LHCN-M2 (cell line): ENCODE data around the gene R3HDM4. TPM values are rescaled to one million over a fixed set of nuclear protein-coding genes. Genes with fewer than 3 reads are reported as not detected.
"Not testable (repeated sequence)": the region's sequence is repeated elsewhere in the genome, so short reads cannot be mapped to it uniquely, and the experiment has no call there.

ENCODE experiments used
- DNase-seq: peaks from one replicate; pipeline ENCODE4 v3.0.0-alpha.2; 2012; ENCODE audit warnings: low read depth
- total RNA-seq: library from RNA; depleted of rRNA; stranded (reverse); fragments of >200 nt; gene quantifications from 2 replicates; pipeline ENCODE4 v1.2.3, GENCODE V29; 2014

Gene R3HDM4
- total RNA-seq, 1 experiment from 2014 or later: 42.7 TPM

DNA sequence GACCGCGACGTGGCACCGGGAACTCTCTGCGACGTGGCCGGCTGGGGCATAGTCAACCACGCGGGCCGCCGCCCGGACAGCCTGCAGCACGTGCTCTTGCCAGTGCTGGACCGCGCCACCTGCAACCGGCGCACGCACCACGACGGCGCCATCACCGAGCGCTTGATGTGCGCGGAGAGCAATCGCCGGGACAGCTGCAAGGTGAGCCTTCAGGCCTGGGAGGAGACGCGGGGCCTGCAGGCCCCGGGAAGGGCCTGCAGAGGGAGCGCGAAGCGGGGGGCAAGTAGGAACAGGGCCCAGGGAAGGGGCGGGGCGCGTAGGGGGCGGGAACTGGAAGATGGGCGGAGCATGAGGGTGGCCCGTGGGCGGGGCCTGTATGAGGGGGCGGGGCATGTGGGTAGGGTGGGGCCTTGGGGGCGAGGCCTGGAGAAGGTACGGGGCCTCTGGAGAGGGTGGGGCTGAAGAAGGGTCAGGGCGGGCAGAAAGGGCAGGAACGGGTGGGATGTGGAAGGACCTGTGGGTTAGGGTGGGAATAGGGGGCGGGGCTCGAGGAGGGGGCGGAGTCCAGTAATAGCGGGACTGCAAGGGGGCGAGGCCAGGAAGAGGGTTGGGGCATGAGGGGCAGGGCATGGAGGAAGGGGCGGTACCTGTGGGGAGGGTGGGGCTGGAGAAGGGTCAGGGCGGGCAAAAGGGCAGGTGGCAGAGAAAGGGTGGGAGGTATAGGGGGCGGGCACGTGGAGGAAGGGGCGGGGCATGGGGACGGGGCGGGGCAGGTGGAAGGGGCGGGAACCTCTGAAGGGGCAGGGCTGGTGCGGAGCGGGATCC, 51.1 kb downstream of the R3HDM4 start:
- DNase-seq: no peak

DNA sequence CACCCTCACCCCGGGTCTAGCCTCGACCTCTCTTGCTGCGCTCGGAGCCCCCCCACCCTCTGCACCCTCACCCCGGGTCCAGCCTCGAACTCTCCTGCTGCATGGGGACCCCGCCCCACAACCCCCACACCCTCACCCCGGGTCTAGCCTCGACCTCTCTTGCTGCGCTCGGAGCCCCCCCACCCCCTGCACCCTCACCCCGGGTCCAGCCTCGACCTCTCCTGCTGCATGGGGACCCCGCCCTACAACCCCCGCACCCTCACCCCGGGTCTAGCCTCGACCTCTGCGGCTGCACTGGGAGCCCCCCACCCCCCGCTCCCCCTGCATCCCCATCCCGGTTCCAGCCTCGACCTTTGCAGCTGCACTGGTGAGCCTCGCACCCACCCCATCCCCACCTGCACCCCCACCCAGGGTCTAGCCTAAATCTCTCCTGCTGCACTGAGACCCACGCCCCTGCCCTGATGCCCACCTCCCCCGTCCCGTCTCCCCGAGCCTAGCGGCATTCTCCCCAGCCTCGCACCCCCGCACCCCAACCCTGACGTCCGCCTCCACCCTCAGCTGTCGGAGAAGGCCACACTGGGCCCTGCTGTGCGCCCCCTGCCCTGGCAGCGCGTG, 51.8 kb downstream of the R3HDM4 start:
- DNase-seq: no peak

DNA sequence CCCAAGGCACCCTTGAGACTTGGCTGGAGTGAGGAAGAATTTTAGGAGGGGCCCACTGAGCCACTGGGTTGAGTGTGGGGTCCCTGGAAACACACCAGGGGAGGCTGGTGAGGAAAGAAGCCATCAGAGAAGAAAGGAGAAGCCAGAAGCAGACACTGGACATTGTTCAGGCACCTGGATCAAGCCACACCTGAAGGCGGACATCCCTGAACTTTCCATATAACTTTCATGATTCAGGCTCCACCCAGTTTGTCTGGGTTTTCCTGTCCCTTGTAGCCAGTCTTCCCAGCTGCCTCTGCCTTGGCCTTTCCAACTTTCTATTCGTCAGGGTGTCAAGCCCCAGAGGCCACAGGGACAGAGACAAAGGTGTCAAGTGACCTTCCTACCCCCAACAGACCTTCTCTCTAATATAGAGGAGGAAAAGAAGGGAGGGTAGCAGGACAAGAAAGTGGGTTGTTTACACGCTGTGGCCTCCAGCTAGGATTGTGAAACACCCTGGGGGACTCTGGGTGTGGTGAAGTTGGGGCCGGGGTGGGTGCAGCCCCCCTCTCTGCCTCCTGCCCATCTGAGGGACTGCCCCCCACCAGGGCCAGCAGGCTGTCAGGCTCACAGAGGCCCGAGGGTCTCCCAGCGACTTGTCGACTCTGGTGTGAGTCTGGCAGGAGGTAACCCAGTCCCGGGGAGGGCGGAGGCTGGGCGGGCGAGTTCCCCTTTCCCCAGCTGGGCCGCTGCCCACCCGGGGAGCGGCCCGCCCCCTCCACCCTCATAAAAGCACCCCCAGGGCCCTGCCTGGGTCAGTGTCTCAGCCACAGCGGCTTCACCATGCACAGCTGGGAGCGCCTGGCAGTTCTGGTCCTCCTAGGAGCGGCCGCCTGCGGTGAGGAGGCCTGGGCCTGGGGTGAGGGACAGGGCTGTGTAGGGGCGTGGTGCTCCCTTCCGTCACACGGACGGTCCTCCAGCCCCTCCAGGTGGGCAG, 53.9 kb downstream of the R3HDM4 start, which contains the start of gene CFD:
Gene CFD (plus strand): TSS at position 797 of the 976 bp plus-strand sequence. CDS start 26 bp downstream, at position 823.
- no peak for DNase-seq

- DNase-seq: no peak
These were observed 54.7 kb downstream of the R3HDM4 start for GRCh38 chr19:858284-858683.

- no peak for DNase-seq
These were observed 57.4 kb downstream of the R3HDM4 start for GRCh38 chr19:855566-856120.

DNA sequence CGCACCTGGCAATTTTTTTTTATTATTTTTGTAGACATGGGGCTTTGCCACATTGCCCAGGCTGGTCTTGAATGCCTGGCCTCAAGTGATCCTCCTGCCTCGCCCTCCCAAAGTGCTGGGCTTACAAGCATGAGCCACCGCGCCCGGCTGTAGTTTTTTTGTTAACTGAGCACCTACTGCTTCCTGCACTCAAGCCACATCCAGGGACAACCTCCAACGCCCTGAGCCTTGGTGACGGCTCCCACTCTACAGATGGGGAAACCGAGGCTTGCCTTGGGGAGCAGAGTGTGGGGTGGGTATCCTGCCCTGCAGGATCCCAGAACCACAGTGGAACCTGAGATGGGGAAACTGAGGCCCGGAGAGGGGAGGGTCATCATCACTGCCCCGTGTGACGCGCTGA, 57.9 kb downstream of the R3HDM4 start:
- no peak for DNase-seq

DNA sequence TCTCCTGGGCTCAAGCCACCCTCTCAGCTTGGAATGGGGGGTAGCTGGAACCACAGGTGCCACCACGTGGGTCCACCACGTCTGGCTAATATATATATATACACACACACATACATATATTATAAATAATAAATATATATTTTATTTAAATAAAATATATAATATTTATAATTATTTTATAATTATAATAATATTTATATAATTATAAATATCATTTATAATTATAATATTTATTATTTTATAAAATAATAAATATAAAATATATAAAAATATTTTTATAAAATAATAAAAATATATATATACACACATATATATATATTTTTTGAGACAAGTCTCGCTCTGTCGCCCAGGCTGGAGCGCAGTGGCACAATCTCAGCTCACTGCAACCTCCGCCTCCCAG, 58.5 kb downstream of the R3HDM4 start:
- DNase-seq: no peak

DNA sequence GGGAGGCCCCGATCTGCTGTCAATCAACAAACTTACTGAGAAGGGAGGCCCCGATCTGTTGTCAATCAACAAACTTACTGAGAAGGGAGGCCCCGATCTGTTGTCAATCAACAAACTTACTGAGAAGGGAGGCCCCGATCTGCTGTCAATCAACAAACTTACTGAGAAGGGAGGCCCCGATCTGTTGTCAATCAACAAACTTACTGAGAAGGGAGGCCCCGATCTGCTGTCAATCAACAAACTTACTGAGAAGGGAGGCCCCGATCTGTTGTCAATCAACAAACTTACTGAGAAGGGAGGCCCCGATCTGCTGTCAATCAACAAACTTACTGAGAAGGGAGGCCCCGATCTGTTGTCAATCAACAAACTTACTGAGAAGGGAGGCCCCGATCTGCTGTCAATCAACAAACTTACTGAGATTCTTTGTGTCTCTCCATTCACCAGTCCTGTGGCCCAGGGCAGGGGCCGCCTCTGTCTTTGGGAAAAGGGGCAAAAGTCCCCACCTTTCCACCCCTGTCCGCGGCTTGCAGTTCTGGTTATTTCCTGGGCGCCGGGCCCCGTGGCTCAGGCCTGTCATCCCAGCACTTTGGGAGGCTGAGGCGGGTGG, 59.3 kb downstream of the R3HDM4 start:
- not testable (repeated sequence) for DNase-seq

GRCh38 chr19:853014-853585, 59.9 kb downstream of the R3HDM4 start:
- no peak for DNase-seq

- no peak for DNase-seq
These were observed 60.6 kb downstream of the R3HDM4 start, which contains the start of gene ELANE for GRCh38 chr19:852136-853013. Gene ELANE (plus strand): TSS chr19:852303. CDS start chr19:852329, 26 bp downstream.

DNA sequence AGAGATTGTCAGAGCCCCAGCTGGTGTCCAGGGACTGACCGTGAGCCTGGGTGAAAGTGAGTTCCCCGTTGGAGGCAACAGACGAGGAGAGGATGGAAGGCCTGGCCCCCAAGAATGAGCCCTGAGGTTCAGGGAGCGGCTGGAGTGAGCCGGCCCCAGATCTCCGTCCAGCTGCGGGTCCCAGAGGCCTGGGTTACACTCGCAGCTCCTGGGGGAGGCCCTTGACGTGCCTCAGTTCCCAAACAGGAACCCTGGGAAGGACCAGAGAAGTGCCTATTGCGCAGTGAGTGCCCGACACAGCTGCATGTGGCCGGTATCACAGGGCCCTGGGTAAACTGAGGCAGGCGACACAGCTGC, 62.1 kb downstream of the R3HDM4 start:
- DNase-seq: no peak

DNA sequence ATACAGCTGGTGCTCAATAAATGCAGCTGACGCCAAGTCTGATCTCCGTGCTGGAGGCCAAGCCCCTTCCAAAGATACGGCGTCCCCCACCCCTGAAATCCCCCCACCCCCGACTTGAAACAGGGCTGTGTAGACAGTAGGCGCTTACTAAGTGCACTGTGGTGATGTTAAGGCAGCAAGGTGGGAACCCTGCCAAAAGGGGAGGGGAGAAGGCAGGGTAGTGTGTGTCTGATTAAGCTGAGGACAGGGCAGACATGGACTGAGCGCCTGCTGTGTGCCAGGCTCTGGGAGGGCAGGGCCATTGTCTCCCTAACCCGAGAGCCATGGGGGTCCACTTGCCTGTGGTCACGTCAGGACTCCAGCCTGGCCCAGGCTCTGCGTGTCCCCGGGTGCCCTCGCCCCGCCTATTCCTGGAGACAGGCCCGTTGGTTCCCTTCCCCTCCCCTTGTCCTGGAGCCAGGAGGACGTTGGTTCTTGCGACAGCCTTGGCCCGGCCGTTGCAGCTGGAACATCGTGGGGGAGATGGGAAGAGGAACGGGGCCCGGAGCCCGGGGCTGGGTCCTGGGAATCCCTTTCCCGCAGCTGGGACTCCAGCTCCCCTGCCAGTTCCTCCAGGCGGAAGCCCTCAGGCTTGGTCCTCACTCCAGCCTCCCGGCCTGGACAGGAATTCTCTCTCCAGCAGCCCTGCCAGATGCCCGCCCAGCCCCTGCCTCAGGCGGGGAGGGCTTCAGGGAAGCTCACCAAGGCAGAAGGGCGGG, 62.6 kb downstream of the R3HDM4 start:
- DNase-seq: peak; percentile 73

DNA sequence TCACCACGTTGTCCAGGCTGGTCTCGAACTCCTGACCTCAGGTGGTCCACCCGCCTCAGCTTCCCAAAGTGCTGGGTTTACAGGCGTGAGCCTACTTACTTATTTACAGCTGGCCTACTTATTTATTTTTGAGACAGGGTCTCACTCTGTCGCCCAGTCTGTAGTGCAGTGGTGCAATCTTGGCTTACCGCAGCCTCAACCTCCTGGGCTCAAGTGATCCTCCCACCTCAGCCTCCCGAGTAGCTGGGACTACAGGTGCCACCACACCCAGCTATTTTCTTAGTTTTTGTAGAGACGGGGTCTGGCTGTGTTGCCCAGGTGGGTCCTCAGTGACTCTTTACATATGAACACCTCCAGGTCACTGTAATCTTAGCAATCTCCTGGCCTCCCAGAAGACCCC, 63.8 kb downstream of the R3HDM4 start:
- DNase-seq: not testable (repeated sequence)

DNA sequence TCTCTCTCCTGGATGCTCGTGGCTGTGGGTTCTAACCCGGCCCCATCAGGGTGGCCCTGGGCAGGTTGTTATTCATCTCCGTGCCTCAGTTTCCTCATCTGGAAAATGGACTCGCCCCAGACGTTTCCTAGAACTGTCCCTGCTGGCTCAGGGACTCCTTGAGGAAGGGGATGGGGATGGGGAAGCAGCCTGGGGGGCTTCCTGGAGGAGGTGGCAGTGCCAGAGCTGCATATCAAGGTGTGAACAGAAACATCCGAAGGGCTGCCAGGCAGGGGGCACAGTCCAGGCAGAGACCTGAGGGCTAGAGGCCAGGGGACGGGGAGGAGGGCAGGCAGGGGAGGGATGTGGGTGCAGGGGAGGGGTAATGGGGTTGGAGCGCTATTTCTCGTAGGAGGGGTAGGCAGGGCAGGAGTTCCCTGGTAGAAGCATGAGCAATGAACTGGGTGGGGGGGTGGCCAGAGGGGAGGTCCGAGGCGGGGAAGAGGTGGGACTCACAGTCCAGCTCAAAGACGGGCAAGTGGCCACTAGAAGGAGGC, 64.6 kb downstream of the R3HDM4 start:
- DNase-seq: no peak
